Measurements from ENCODE around the gene MRPL16.
"Not testable (repeated sequence)": the region's sequence is repeated elsewhere in the genome, so short reads cannot be mapped to it uniquely, and the experiment has no call there.

The MRPL16 gene

DNA sequence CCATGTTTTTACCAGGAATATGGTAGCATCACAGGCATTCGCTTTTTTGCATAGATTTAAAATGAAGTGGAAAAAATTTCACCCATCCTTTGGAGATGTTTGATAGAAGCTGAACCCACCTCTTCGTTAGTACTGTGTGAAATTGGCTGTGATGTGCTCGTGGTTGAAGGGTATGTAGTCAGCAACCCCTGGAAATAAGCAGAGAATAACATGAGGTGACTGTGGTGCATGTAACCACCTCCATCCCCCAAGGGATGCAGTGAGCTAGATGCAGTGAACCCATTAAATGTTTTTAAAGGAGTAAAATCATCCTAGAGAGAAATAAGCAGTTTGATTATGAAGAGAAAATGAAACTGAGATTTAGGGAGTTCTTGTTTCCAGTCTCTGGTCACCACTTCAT is 18.8 kb upstream of the MRPL16 start:
- no peak overlapping the region for H3K27ac ChIP-seq
- TF ChIP-seq, protein P1, sequence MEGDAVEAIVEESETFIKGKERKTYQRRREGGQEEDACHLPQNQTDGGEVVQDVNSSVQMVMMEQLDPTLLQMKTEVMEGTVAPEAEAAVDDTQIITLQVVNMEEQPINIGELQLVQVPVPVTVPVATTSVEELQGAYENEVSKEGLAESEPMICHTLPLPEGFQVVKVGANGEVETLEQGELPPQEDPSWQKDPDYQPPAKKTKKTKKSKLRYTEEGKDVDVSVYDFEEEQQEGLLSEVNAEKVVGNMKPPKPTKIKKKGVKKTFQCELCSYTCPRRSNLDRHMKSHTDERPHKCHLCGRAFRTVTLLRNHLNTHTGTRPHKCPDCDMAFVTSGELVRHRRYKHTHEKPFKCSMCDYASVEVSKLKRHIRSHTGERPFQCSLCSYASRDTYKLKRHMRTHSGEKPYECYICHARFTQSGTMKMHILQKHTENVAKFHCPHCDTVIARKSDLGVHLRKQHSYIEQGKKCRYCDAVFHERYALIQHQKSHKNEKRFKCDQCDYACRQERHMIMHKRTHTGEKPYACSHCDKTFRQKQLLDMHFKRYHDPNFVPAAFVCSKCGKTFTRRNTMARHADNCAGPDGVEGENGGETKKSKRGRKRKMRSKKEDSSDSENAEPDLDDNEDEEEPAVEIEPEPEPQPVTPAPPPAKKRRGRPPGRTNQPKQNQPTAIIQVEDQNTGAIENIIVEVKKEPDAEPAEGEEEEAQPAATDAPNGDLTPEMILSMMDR (IDR thresholded peaks at IDR 0.05) = no peak
- TF ChIP-seq ZFX (IDR thresholded peaks at IDR 0.05; ENCODE audit: borderline replicate concordance) = no peak

DNA sequence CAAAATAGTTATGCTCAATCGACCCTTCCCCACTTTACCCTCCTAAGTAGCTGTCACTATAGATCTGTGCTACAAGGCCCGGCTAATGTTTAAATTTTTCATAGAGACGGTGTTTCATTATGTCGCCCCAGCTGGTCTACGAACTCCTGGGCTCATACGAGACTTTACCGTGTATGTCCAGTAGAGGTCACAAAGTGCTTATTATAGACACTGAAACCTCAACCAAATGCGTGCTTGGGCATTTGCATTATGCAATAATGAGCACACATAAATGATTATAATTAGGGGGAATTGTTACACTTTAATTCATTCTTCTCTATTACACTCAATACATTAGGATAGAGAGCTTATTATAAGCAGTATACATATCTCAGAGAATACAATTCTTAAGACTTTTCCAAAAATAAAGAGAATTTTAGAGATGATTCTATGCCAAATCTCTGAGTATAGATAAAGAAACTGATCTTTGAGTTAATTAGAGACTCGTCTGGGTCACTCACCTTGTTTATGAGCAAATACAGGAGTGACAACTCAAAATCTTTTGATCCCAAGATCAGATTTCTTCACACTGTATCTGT is 12.5 kb upstream of the MRPL16 start:
- TF ChIP-seq, protein P1 (IDR thresholded peaks at IDR 0.05) = peak; percentile 76
- TF ChIP-seq ZFX (IDR thresholded peaks at IDR 0.05; ENCODE audit: borderline replicate concordance) = no peak
- no peak overlapping the region for H3K27ac ChIP-seq

DNA sequence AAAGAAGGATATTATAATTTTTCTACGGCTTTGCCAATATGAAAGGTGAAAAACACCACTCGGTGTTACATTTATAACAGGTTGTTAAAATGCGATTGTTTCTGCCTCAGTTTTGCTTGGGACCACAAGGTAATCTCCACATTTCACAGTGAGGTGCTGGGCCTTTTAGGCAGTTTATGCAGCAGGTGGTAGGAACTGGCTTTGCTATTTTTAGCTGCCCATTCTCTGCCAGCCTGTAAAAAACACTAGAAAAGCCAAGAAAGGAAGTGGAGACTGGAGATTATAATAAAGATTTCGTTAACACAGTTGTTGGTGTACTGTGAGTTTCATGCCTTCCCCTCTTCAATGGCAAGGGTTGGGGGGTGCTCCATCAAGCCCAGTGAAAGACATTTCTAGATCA is 8.0 kb upstream of the MRPL16 start:
- H3K27ac ChIP-seq = no peak overlapping the region
- TF ChIP-seq, protein P1 (IDR thresholded peaks at IDR 0.05) = no peak
- TF ChIP-seq ZFX (IDR thresholded peaks at IDR 0.05; ENCODE audit: borderline replicate concordance) = no peak

DNA sequence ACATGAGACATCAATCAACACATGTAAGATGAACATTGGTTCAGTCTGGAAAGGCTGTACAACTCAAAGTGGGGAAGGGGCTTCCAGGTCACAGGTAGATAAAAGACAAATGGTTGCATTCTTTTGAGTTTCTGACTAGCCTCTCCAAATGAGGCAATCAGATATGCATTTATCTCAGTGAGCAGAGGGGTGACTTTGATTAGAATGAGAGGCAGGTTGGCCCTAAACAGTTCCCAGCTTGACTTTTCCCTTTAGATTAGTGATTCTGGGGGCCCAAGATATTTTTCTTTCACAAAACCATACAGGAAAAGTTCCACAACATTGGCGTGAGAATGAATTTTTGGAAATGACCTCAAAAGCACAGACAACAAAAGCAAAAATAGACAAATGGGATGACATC is 5.9 kb upstream of the MRPL16 start:
- H3K27ac ChIP-seq = not testable (repeated sequence)

DNA sequence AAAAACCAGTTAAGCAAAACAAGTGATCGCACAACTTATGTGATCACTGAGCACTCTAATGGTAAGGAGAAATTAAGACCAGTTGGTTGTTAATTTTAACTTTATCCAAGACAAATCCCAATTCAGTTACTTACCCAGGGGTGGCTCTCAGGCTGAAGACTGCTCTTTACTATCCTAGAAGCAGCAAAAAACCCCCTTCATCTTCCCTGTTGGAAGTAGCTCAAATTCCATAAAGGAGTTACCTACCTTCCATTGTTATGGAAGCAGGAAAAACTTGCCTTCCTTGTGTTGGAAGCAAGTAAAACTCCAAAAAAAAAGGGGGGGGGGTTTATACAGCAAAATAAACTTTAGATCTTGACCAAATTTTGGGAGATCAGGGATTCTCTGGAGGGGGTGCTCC is 5.2 kb upstream of the MRPL16 start:
- H3K27ac ChIP-seq = no peak overlapping the region
- no peak for TF ChIP-seq ZFX (IDR thresholded peaks at IDR 0.05; ENCODE audit: borderline replicate concordance)
- TF ChIP-seq, protein P1 (IDR thresholded peaks at IDR 0.05) = no peak

DNA sequence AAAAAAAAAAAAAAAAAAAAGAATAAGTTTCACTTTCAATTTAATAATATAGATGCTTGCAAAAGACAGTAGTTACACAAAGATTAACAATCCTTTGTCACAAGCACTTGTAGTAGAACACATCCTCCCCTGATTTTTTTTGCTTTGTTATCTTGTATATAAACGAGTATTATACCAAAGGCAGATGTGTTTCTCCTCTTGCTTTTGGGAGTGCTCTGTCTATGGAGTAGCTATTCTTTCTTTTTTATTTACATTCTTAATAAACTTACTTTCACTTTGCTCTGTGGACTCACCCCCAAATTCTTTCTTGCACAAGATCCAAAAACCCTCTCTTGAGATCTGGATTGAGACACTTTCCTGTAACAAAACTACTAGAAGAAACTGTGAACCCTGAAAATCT is 3.4 kb upstream of the MRPL16 start:
- no peak overlapping the region for H3K27ac ChIP-seq
- TF ChIP-seq, protein P1 (IDR thresholded peaks at IDR 0.05) = no peak
- no peak for TF ChIP-seq ZFX (IDR thresholded peaks at IDR 0.05; ENCODE audit: borderline replicate concordance)

- no peak overlapping the region for H3K27ac ChIP-seq
These were observed 2.8 kb upstream of the MRPL16 start for GRCh38 chr11:59813364-59813763.

DNA sequence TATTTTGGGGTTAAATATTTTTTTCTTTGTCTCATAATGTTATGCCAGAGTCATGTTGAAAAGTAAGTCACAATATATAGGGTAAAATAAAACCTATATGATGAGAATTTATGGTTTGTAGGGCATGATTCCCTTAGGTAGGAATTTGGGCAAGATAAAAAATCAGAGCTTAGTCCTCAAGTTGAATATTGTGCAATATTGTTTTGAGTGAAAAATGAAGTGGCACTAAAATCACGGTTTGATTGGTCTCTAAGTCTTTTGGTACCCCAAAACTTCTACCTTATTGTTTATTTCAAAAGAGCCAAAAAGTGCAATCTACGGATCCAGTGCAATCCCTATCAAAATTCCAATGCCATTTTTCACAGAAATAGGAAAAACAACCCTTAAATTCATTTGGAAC is 1.6 kb upstream of the MRPL16 start:
- no peak for TF ChIP-seq ZFX (IDR thresholded peaks at IDR 0.05; ENCODE audit: borderline replicate concordance)
- TF ChIP-seq, protein P1 (IDR thresholded peaks at IDR 0.05) = no peak
- no peak overlapping the region for H3K27ac ChIP-seq

More at GRCh38 chr11:59813364-59813763, 2.8 kb upstream of the MRPL16 start:
- TF ChIP-seq ZFX (IDR thresholded peaks at IDR 0.05; ENCODE audit: borderline replicate concordance) = no peak
